HG03378 (cell line): ENCODE results near the gene SLC4A5.

ENCODE experiments used
- ATAC-seq: cut with Tn5 transposase; IDR thresholded peaks from one replicate; pipeline ENCODE4 v1.9.1; 2021; ENCODE audit warnings: mild to moderate bottlenecking, moderate library complexity; ENCODE audit not compliant: unreplicated experiment

SLC4A5 gene

DNA sequence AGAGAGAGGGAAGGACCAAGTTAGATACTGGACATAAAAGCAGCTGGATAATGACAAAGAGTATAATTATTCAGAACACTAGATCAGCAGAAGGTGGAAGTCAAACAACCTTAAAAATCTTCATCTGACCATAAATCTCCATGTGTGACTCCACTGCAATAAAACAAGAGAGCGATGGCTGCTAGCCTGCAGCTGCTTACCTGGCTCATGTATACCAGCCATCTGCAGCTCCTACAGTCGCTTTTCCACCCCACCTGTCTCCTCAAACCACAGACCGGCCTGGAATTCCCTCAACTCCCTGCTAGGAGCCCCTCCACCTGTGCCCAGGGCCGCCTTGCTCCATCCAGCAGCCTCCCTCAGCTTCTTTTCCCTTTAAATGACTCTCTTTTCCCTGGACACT lies 64.5 kb downstream of the SLC4A5 start:
- no peak for ATAC-seq

DNA sequence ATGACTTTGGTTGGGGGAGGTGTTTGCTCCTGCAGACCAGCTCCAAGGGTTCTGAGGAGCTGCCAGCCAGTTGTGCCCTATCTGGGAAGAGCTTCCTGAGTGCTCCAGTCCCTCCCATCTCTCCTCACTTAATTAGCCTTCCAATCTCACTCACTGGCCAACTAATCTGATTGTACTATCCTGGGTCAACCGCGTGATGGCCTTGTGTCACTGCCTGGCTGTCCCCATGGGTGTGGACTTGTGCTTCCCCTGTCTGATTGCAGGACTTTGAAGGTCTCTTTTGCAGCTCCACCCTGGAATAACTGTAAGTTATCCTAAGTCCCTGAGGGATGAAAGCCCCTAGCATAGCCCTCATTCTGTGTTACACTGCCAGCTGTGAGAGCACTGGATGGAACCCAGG lies 65.0 kb downstream of the SLC4A5 start:
- ATAC-seq, result no peak

DNA sequence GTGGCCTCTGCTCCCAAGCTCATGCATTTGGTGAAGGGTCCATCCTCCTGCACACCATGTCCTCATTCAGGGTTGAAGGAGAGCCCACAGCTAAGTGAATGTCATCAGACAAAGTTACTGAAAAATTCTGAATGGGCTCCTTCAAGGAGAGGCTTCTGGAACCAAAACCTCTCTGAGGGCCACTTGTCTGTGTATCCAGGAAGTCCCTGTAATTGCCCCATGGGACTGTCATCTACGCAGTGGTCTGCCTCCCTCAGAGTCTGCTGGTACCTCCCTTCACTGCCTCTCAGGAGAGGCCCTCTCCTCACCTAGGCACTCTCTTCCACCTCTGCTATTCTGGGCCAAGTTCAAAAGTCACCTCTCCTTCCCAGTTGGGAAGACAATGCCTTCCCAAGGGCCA lies 68.0 kb downstream of the SLC4A5 start:
- ATAC-seq, result no peak

- ATAC-seq, result no peak
Measured at GRCh38 chr2:74269667-74270066, 73.5 kb downstream of the SLC4A5 start.

DNA sequence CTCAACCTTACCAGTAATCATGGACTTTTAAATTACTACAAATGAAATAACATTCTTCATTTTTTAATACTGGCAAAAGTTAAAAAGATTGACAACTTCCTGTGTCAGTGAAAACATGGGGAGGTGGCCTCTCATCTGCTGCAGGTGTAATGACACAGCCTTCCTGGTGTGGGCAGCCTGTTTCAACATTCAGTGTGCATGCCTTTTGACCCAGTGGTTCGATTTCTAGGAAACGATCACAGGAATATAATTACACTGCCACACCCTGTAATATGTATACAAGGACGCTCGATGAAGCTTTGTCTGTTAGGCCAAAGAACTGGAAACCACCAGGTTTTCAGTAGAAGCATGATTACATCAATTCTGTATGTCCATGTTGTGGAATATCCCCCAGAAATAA lies 76.1 kb downstream of the SLC4A5 start:
- no peak for ATAC-seq

DNA sequence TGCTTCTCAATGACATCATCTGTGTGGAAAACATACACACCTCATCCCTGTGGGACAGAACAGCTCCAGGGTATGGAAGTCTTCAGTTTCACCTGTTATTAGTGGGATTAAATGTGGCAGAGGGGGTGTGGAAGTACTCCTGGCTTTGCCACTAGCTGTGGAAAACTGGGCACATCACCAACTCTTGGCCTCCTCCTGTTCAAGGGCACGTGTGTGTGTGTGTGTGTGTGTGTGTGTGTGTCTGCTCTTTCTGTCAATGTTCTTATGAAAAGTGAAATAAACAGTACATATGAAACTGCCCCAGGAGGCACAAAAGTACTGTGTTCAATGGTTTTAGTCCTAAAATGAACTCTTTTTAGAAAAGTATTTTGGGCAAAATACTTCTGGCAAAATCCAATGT lies 78.9 kb downstream of the SLC4A5 start:
- ATAC-seq, result no peak

- ATAC-seq, result no peak
Measured at GRCh38 chr2:74262681-74263080, 80.5 kb downstream of the SLC4A5 start.

DNA sequence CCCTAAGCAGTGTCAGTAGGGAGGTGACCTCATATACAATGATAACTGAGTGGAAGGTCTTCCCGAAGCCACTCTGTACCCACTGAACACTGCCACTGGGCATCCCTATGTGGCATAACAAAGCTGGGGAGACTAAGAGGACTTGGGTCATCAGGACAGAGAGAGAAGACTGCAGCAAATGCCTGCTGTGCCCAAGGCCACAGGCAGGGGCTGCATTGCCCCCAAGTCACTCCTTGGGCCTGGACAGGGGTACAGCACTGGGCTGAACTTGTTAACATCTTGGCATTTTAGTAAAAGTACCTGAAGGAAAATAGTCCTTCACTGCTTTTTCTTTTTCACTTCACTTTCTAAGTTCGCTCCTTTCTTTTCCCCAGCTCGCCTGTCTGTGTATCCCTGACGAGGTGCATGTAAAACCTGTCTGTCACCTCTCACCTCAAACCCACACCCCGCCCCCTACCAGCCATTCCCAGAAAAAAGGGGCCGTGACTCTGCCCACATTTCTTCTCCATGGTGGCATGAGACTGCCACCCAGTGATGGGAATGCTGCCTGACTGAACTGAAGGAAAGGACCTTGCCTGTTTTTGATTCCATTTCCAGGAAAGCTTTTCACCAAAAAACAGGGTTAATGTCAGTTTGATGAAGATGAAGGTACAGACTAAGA lies 81.9 kb downstream of the SLC4A5 start:
- ATAC-seq, result no peak

- no peak for ATAC-seq
Measured at GRCh38 chr2:74260495-74260894, 82.7 kb downstream of the SLC4A5 start.

- ATAC-seq, result no peak
Measured at GRCh38 chr2:74259733-74260132, 83.5 kb downstream of the SLC4A5 start.

- ATAC-seq, result no peak
Measured at GRCh38 chr2:74259191-74259590, 84.0 kb downstream of the SLC4A5 start.

GRCh38 chr2:74255660-74256213 lies 87.5 kb downstream of the SLC4A5 start:
- no peak for ATAC-seq

DNA sequence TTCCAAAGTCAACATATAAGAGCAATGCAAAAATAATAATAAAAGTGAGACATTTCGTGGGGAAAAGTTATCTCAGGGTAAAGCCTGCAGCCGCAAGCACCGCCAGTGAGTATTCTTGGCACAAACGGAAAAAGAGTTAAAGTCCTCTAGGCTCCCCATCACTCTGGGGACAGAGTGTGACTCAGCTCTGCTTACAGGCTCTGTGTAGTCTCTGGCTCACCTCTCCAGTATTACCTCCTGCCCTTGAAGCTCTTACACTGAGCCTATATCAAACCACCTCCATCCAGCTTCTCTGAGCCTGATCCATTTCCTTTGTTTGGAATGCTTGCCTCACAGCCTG lies 89.3 kb downstream of the SLC4A5 start:
- ATAC-seq, result no peak

DNA sequence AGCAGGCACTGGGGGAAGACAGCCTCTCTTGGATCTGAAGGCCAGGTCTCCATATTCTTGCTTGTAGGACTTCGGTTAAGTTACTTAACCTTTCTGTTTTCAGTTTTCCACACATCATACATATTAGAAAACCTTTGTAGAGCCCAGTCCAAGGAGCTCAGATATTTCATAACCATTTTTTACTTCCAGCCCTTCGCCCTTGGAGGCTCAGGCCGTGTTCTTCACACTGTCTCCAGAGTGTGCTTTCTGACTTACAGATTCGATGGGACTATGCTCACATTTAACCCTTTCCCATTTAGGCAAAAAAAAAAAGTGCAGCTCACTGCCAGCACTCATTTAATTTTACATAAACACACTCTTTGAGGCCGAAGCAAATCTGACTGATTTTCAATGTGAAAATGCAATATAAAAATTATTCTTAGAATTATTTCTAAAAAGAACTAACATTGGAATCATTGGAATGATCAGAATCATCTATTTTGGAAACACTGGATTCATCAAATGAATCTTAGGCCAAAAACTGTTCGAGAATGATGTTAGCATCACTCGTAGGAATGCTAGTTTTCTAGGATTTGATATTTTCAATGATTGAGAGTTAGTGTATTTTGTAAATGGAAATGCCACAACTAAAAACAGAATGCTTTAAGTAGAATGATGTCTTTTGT lies 89.8 kb downstream of the SLC4A5 start:
- ATAC-seq, result no peak

- no peak for ATAC-seq
Measured at GRCh38 chr2:74252862-74253261, 90.4 kb downstream of the SLC4A5 start.

- no peak for ATAC-seq
Measured at GRCh38 chr2:74252036-74252435, 91.2 kb downstream of the SLC4A5 start.

- no peak for ATAC-seq
Measured at GRCh38 chr2:74250189-74250631, 93.0 kb downstream of the SLC4A5 start.

- ATAC-seq, result no peak
Measured at GRCh38 chr2:74249406-74250122, 93.7 kb downstream of the SLC4A5 start.

DNA sequence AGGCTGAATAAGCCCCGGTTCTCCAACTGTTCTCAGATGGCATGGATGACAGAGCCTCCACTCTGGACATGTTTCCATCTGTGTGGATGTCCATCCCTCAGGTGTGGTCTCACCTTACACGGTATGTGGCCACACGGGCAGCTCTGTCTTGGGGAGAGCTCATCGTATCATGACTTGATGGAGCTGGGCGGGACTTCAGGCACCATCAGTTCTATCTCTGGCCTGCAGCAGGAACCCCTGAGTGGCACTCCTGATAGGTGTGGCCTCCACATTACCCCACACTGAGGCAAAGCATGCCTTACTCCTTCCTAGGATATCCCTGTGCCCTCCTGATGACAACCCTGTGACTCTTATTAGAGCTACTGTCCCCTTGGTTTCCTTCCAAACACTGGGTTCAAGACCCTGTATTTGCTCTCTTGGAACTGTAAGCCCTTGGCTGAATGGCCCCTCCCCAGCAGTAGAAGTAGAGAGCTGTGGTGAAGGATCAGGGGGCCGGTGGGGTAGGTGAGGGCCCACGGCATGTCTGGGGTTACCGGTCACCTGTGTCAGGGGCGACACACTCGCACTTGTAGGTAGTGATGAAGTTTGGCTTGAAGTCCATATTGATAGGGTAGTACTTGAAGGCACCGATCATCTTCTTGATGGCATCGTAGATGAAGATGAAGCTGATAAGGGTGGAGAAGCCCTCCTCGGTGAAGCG lies 96.6 kb downstream of the SLC4A5 start:
- no peak for ATAC-seq

DNA sequence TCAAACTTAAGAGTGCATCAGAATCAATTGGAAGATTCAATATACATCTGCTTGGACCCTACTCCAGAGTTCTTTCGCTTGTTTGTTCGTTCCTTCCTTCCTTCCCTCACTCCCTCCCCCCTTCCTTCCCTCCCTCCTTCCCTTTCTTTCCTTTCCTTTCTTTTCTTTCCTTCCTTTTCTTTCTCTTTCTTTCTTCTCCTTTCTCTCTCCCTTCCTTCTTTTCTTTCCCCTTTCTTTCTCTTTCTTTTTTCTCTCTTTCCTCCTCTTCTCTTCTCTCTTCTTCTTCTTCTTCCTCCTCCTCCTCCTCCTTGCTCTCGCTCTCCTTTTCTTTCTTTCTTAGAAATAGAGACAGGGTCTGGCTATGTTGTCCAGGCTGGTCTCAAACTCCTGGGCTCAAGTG lies 98.9 kb downstream of the SLC4A5 start:
- no peak for ATAC-seq

DNA sequence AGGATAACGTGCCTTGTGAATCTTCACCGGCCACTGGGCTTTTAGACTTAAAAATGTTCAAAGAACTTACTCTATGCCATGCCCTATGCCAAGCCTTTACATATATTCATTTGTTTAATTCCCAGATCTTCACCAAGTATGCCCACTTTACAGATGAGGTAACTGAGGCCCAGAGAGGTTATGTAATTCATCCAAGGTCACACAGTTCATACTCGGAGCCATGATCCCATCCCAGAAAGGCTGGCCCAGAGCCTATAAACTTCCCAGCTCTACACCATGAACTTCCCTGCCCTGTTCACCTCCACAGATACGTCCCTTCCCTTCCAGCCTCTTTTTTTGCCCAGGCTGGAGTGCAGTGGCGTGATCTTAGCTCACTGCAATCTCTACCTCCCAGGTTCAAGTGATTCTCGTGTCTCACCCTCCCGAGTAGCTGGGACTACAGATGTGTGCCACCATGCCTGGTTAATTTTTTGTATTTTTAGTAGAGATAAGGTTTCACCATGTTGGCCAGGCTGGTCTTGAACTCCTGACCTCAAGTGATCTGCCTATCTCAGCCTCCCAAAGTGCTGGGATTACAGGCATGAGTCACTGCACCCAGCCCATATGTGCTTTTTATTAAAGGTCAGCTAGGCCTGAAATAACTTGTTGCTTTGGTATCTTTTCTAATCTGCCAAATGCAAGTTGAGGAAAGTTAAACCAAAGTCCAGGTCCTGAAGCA lies 100.7 kb downstream of the SLC4A5 start:
- no peak for ATAC-seq
